Fibroblast of mammary gland (primary cell): Measurements from ENCODE around the gene MORC2.

Experiments
- DNase-seq: peaks from one replicate; pipeline ENCODE4 v3.0.0-alpha.2; 2010; ENCODE audit warnings: low read depth
- H3K4me3 ChIP-seq: 2 replicates; pipeline ENCODE4 v1.5.1; 2011; ENCODE audit warnings: low read depth, mild to moderate bottlenecking, low read length, moderate library complexity; ENCODE audit not compliant: control insufficient read depth
- TF ChIP-seq, protein P1 (sequence below): conservative IDR thresholded peaks from 2 replicates; pipeline ENCODE4 v1.5.1; 2011; ENCODE audit warnings: low read depth, low read length, inconsistent platforms; ENCODE audit not compliant: control insufficient read depth, insufficient read depth

MORC2 gene

GRCh38 chr22:30953206-30953605 is 15.4 kb downstream of the MORC2 start:
- no peak for DNase-seq
- TF ChIP-seq, protein P1, sequence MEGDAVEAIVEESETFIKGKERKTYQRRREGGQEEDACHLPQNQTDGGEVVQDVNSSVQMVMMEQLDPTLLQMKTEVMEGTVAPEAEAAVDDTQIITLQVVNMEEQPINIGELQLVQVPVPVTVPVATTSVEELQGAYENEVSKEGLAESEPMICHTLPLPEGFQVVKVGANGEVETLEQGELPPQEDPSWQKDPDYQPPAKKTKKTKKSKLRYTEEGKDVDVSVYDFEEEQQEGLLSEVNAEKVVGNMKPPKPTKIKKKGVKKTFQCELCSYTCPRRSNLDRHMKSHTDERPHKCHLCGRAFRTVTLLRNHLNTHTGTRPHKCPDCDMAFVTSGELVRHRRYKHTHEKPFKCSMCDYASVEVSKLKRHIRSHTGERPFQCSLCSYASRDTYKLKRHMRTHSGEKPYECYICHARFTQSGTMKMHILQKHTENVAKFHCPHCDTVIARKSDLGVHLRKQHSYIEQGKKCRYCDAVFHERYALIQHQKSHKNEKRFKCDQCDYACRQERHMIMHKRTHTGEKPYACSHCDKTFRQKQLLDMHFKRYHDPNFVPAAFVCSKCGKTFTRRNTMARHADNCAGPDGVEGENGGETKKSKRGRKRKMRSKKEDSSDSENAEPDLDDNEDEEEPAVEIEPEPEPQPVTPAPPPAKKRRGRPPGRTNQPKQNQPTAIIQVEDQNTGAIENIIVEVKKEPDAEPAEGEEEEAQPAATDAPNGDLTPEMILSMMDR = no peak
- no peak overlapping the region for H3K4me3 ChIP-seq

DNA sequence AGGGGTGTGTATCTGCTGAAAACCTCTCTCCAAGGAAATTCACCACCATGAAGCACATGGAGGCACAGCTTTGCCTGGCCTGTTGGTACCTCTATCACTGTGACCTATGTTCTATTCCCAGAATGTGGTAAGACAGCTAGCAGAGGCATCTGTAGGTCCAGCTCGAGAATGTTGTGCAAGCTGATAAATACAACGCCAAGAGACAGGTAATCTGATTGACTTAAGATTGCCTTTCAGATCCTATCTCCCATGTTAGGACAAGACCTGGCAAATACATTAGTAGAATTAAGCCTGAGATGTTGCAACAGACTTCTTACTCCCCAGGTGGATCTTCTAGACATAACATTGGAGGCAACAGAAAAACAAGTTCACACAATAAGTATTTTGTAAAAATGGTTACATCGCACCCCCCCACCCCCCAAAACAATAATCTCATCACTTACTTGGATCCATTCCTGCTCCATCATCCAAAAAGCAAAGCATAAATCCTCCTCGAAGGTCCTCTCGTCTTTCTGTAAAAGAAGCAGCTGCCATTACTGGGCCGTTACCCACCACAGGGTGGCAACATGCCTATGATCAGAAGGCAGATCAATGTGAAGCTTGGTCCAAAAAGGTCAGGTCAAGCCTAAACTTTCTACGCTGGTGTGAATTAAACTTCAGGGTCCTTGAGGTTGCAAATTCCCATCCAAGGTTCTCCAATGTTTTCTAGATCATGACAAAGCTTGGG is 18.5 kb downstream of the MORC2 start:
- no peak overlapping the region for H3K4me3 ChIP-seq
- TF ChIP-seq, protein P1 = no peak
- DNase-seq = no peak

DNA sequence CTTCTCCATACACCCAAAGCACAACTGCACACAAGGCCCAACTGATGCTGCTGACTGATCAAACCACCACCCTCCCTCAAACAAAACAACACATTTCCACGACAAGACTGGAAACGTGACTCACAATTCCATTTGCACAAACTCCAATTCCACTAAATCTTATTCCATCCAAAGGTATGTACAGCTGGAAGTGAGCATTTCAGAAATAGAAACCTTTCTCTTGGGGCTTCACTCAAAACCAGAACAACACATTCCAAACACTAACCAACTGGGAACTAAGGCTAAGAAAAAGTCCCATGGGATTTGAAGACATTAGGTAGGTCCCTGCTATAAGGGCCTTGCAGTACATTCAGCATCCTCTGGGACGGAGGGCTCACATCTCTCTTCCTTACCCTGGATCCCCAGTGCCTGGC is 19.6 kb downstream of the MORC2 start:
- peak; percentile 34 for DNase-seq
- TF ChIP-seq, protein P1 = no peak
- no peak overlapping the region for H3K4me3 ChIP-seq

GRCh38 chr22:30947816-30948454 is 20.6 kb downstream of the MORC2 start:
- peak; percentile 67 for DNase-seq
- no peak overlapping the region for H3K4me3 ChIP-seq
- TF ChIP-seq, protein P1 = peak; percentile 54

DNA sequence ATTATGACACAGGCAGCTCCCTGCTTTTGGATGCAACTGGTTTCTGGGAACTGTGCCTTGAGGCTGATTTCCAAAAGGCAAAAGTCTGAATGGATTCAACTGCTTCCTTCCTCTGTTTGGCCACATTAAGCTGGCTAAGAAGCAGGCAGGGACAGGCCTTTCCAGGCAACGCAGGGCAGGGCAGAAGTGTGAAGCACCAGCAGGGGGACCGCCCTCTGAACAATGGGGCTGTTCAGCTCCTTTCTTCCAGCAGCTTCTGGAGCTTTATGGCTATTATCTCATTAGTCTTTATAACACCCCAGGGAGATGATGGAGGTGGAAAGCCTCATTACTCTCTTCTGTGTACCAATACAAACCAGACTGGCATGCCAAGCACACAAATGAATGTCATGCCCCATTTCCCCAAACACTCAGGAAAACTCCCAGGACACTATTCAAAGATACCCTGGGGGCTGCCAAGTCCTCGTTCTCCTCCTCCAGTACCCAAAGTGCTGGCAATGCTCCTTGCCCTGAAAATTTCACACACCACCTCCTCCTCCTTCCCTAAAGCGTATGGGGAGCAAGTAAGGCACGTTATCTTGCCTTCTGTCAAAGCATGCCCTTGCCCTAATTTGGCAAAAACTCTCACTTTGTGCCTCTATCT is 21.3 kb downstream of the MORC2 start:
- TF ChIP-seq, protein P1 = no peak
- H3K4me3 ChIP-seq = no peak overlapping the region

DNA sequence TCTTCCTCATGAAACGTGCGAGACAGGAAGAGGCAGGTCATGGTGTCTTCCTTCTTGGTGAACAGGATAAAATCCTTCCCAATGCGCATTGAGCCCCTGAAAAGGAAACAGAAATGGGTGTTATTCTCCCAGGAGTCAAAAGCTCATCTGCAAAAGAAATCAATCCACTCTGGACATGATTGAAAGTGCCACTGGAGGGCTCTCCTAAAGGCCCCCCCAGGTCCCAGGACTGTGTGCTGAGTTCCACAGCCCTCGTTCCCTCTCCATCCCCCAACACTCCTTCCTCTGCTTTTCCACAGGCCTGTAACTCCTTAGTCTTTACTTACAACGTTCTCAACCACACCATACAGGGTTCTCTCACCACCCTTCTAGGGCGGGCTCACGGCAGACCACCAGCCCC is 22.2 kb downstream of the MORC2 start:
- DNase-seq = no peak
- H3K4me3 ChIP-seq = no peak overlapping the region
- TF ChIP-seq, protein P1 = no peak

More for the DNA sequence above, 21.3 kb downstream of the MORC2 start:
- DNase-seq = no peak
